Measurements from ENCODE around the gene CYB561D1. TPM values are rescaled to one million over a fixed set of nuclear protein-coding genes. Genes with fewer than 3 reads are reported as not detected.

CYB561D1 gene
- total and polyA plus RNA-seq, 9 of the 15 experiments (the other 6 are each of a cell fraction or from before 2014, with no cell fraction given), result 0.71 to 7.2 (median 3.5) TPM

GRCh38 chr1:109517337-109517736 is 23.4 kb downstream of the CYB561D1 start:
- no peak overlapping the region for H3K27ac ChIP-seq (ENCODE audit: extremely low read depth, low read depth, low read length)
- no peak for DNase-seq (ENCODE audit: extremely low read depth in 1 of 4, low spot score in 3 of 4)
- 16% methylated on average over 5 of the region's 5 CpGs for WGBS (ENCODE audit: insufficient coverage, low coverage, missing lambda C conversion rate)
- no peaks in the 10 kb centered on the region for H3K79me2 ChIP-seq (ENCODE audit: control insufficient read depth, insufficient read depth, low read length)
- no peaks in the 10 kb centered on the region; a peak in 1 of 5 replicates for H3K4me1 ChIP-seq (replicated peaks in 1 of 2; ENCODE audit: control insufficient read depth in 2 of 2, insufficient read depth in 2 of 2, low read length in 2 of 2)
- H2AFZ ChIP-seq (ENCODE audit: low read depth, low read length), result no peak overlapping the region
- H3K27me3 ChIP-seq (ENCODE audit: control insufficient read depth in 2 of 2, insufficient read depth in 2 of 2, low read length in 2 of 2), result peaks cover 22 to 23% of the 10 kb centered on the region in 2 experiments
- no peaks in the 10 kb centered on the region for H3K9me3 ChIP-seq (replicated peaks; ENCODE audit: control insufficient read depth, insufficient read depth, low read depth, low read length)
- POLR2A ChIA-PET, result interaction anchor here (0.6 to 1.6 kb wide), 2 partner anchors 12 to 105 kb away, joined by 3 to 4 read pairs; no protein-coding TSS in a partner anchor
- H3K9me1 ChIP-seq (ENCODE audit: control insufficient read depth, insufficient read depth, low read length), result no peaks in the 10 kb centered on the region
- no peak overlapping the region for H3K4me2 ChIP-seq (ENCODE audit: insufficient read depth, low read length)
- no peak overlapping the region for H3K9ac ChIP-seq (ENCODE audit: insufficient read depth in 1 of 2, low read depth in 2 of 2, low read length in 2 of 2)
- no TSS peak for BruUV-seq (replicated peaks)
- ATAC-seq, result no peak
- H4K20me1 ChIP-seq (replicated peaks; ENCODE audit: control insufficient read depth, insufficient read depth, low read length), result no peaks in the 10 kb centered on the region
- no peak for FAIRE-seq
- in situ Hi-C loops (cut with MboI) (no loop called here), intact Hi-C loops (cut with micrococcal nuclease) (no loop called here)
- CTCF ChIA-PET (ENCODE audit: low intra/inter-chr PET ratio), result no interaction called here
- H3K36me3 ChIP-seq (ENCODE audit: control insufficient read depth, insufficient read depth, low read length), result no peaks in the 10 kb centered on the region
- no peak overlapping the region for H3K4me3 ChIP-seq
- TF ChIP-seq AFF4 (CRISPR knock-in tag; IDR thresholded peaks at IDR 0.05) (no peak), E2F5 (CRISPR knock-in tag; IDR thresholded peaks at IDR 0.05) (no peak), MCM3 (IDR thresholded peaks at IDR 0.05) (no peak), HLTF (IDR thresholded peaks at IDR 0.05) (no peak), TFE3 (CRISPR knock-in tag; IDR thresholded peaks at IDR 0.05) (no peak), ZNF316 (IDR thresholded peaks at IDR 0.05) (no peak), RBM17 (IDR thresholded peaks at IDR 0.05; ENCODE audit: borderline replicate concordance, low read depth, low read length) (no peak), NRF1 (conservative IDR thresholded peaks at IDR 0.05 in 1 of 2, IDR thresholded peaks at IDR 0.05 in 1 of 2) (no peak), SAFB2 (IDR thresholded peaks at IDR 0.05; ENCODE audit: borderline replicate concordance, low read depth, low read length, severe bottlenecking) (no peak), TEAD1 (CRISPR knock-in tag; IDR thresholded peaks at IDR 0.05) (no peak), MYBL2 (IDR thresholded peaks at IDR 0.05; ENCODE audit: low read depth) (no peak), MYBL2 (CRISPR knock-in tag; IDR thresholded peaks at IDR 0.05; ENCODE audit: borderline replicate concordance) (no peak), ZNF174 (CRISPR knock-in tag; IDR thresholded peaks at IDR 0.05) (no peak), ZNF511 (CRISPR knock-in tag; IDR thresholded peaks at IDR 0.05) (no peak), POLR2AphosphoS2 (IDR thresholded peaks at IDR 0.05; ENCODE audit: low read length) (no peak), ZNF133 (CRISPR knock-in tag; IDR thresholded peaks at IDR 0.05) (no peak), JUN (IDR thresholded peaks at IDR 0.05; ENCODE audit: borderline replicate concordance, low read depth, low read length) (no peak), JUN (CRISPR knock-in tag; IDR thresholded peaks at IDR 0.05; ENCODE audit: borderline replicate concordance) (no peak)

Data from K562 (cell line).